ENCODE results near the gene PTPRK.

DNA sequence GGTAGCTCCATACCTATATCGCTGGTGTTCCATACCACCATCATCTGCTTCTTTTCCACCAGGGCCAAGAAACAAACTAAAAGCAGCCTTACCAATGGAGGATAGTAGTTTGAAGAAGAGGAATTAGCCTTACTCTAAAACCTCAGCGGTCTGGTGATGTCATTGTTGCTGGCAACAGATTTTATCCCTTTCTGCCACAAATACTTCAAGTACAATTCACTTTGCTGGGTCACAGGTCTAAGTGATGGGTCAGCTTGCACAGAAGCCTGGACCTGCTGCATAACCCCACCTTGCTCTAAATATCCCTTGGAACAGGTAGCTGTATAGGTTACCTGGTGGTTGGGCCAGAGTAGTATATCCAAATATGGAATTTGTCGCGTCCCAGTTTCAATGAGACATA is 566.3 kb downstream of the PTPRK start:
- TF ChIP-seq, protein P1, sequence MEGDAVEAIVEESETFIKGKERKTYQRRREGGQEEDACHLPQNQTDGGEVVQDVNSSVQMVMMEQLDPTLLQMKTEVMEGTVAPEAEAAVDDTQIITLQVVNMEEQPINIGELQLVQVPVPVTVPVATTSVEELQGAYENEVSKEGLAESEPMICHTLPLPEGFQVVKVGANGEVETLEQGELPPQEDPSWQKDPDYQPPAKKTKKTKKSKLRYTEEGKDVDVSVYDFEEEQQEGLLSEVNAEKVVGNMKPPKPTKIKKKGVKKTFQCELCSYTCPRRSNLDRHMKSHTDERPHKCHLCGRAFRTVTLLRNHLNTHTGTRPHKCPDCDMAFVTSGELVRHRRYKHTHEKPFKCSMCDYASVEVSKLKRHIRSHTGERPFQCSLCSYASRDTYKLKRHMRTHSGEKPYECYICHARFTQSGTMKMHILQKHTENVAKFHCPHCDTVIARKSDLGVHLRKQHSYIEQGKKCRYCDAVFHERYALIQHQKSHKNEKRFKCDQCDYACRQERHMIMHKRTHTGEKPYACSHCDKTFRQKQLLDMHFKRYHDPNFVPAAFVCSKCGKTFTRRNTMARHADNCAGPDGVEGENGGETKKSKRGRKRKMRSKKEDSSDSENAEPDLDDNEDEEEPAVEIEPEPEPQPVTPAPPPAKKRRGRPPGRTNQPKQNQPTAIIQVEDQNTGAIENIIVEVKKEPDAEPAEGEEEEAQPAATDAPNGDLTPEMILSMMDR (IDR thresholded peaks at IDR 0.05), result no peak
- no peak for TF ChIP-seq POLR2A (IDR thresholded peaks at IDR 0.05)
